Gastrocnemius medialis (tissue), 4 donors: ENCODE data around the gene TRIO.

Experiments used
- POLR2A ChIP-seq, 2 donors: fragments of 450-650 bp; IDR thresholded peaks; one replicate each; pipeline ENCODE4 v1.6.1; 2017; ENCODE audit warnings: antibody characterized with exemption in 2 of 2, mild to moderate bottlenecking in 2 of 2, moderate library complexity in 2 of 2
- TF ChIP-seq, protein P1 (sequence below), 5 experiments: fragments of 450-650 bp in 3 of 5; fragments of 200-600 bp in 2 of 5; sonication (generic) in 2 of 5; IDR thresholded peaks in 4 of 5; conservative IDR thresholded peaks in 1 of 5; 1 replicate in 4 of 5; 2 replicates in 1 of 5; pipeline ENCODE4 v1.5.1; 2016 to 2019; ENCODE audit warnings: antibody characterized with exemption in 5 of 5, mild to moderate bottlenecking in 3 of 5, moderate library complexity in 3 of 5

DNA sequence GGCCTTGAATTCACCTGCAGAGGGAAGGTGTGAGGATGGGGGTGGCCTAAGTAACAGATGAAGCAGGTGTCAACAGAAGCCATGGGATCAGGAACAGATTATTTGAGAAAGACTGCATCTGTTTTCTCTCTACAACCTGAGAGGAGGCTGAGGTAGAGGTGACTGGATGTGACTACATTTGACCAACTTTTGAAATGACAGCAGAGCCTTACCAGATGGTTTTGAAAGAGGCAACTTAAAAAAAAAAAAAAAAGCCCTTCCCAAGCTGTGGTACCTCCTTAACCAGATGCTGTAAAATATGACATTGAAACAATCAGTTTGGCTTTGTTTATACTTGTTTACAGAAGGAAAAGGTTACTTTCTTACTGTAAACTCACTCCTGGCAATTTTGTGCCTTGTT is 108.6 kb downstream of the TRIO start:
- TF ChIP-seq, protein P1, sequence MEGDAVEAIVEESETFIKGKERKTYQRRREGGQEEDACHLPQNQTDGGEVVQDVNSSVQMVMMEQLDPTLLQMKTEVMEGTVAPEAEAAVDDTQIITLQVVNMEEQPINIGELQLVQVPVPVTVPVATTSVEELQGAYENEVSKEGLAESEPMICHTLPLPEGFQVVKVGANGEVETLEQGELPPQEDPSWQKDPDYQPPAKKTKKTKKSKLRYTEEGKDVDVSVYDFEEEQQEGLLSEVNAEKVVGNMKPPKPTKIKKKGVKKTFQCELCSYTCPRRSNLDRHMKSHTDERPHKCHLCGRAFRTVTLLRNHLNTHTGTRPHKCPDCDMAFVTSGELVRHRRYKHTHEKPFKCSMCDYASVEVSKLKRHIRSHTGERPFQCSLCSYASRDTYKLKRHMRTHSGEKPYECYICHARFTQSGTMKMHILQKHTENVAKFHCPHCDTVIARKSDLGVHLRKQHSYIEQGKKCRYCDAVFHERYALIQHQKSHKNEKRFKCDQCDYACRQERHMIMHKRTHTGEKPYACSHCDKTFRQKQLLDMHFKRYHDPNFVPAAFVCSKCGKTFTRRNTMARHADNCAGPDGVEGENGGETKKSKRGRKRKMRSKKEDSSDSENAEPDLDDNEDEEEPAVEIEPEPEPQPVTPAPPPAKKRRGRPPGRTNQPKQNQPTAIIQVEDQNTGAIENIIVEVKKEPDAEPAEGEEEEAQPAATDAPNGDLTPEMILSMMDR (IDR thresholded peaks at IDR 0.05 in 4 of 5, conservative IDR thresholded peaks at IDR 0.05 in 1 of 5), result no peak
- no peak for TF ChIP-seq POLR2A (IDR thresholded peaks at IDR 0.05)
